Retinal pigment epithelial cell (primary cell): ENCODE data around the gene DGLUCY.
"Not testable (repeated sequence)": the region's sequence is repeated elsewhere in the genome, so short reads cannot be mapped to it uniquely, and the experiment has no call there.

Experiments used
- DNase-seq: peaks from one replicate; pipeline ENCODE4 v3.0.0-alpha.2; 2010; ENCODE audit warnings: low read depth
- H3K4me3 ChIP-seq: 2 replicates; pipeline ENCODE4 v1.5.1; 2011; ENCODE audit warnings: mild to moderate bottlenecking, low read length, control low read depth, moderate library complexity
- CTCF ChIP-seq: conservative IDR thresholded peaks from 2 replicates; pipeline ENCODE4 v1.5.1; 2011; ENCODE audit warnings: low read depth, low read length, control low read depth, inconsistent platforms

DGLUCY gene

GRCh38 chr14:91263329-91263728, 149.5 kb downstream of the DGLUCY start:
- no peak for DNase-seq
- H3K4me3 ChIP-seq = no peak overlapping the region
- no peak for TF ChIP-seq CTCF

GRCh38 chr14:91264151-91265150, 150.6 kb downstream of the DGLUCY start:
- H3K4me3 ChIP-seq = peak overlapping the region; percentile 50
- TF ChIP-seq CTCF = no peak
- DNase-seq = no peak

GRCh38 chr14:91265404-91265803, 151.5 kb downstream of the DGLUCY start:
- no peak for TF ChIP-seq CTCF
- no peak overlapping the region for H3K4me3 ChIP-seq
- DNase-seq = no peak

GRCh38 chr14:91266276-91266675, 152.4 kb downstream of the DGLUCY start:
- not testable (repeated sequence) for H3K4me3 ChIP-seq, DNase-seq

- no peak for DNase-seq
- no peak overlapping the region for H3K4me3 ChIP-seq
- TF ChIP-seq CTCF = no peak
These were observed 154.1 kb downstream of the DGLUCY start for GRCh38 chr14:91267965-91268437.

GRCh38 chr14:91269076-91269991, 155.5 kb downstream of the DGLUCY start:
- H3K4me3 ChIP-seq = no peak overlapping the region
- DNase-seq = no peak
- TF ChIP-seq CTCF = no peak

GRCh38 chr14:91270188-91270587, 156.3 kb downstream of the DGLUCY start:
- TF ChIP-seq CTCF = no peak
- no peak for DNase-seq
- no peak overlapping the region for H3K4me3 ChIP-seq
